Calu3 (cell line): ENCODE measurements around the gene GLDN. TPM values are rescaled to one million over a fixed set of nuclear protein-coding genes. Genes with fewer than 3 reads are reported as not detected.

Source experiments
- BruUV-seq: library from RNA; stranded (reverse); fragments of 400-500 nt; replicated peaks from 2 replicates; lab custom pipeline; 2021; lab: Mats Ljungman, UMichigan
- CTCF ChIA-PET: fragments of 300-600 bp; sonication (Branson Sonifier 250); formaldehyde crosslinking; loops from one replicate; lab custom pipeline; 2022; ENCODE audit warnings: antibody characterized with exemption; lab: Charles Lee
- DNase-seq: peaks from one replicate; pipeline ENCODE4 v3.0.0; 2022
- H3K27ac Mint-ChIP-seq: one replicate; pipeline ENCODE4 v1.8.0; 2022; ENCODE audit warnings: mixed read lengths; ENCODE audit not compliant: unreplicated experiment
- H3K27me3 Mint-ChIP-seq: one replicate; pipeline ENCODE4 v1.8.0; 2022; ENCODE audit warnings: mixed read lengths; ENCODE audit not compliant: unreplicated experiment
- H3K36me3 Mint-ChIP-seq: one replicate; pipeline ENCODE4 v1.8.0; 2022; ENCODE audit warnings: mild to moderate bottlenecking, moderate library complexity, mixed read lengths; ENCODE audit not compliant: insufficient read depth, unreplicated experiment
- H3K4me1 Mint-ChIP-seq: one replicate; pipeline ENCODE4 v1.8.0; 2022; ENCODE audit warnings: mild to moderate bottlenecking, low read depth, mixed read lengths; ENCODE audit not compliant: unreplicated experiment
- H3K4me3 Mint-ChIP-seq: one replicate; pipeline ENCODE4 v1.8.0; 2022; ENCODE audit warnings: mild to moderate bottlenecking, low read depth, moderate library complexity, mixed read lengths; ENCODE audit not compliant: unreplicated experiment
- H3K9me3 Mint-ChIP-seq: one replicate; pipeline ENCODE4 v1.8.0; 2022; ENCODE audit warnings: low read depth, mixed read lengths; ENCODE audit not compliant: unreplicated experiment
- intact Hi-C: fragments of 100-400 bp; cut with micrococcal nuclease; formaldehyde crosslinking; loops from one replicate; pipeline ENCODE4 v1.10.0; 2022; ENCODE audit not compliant: unreplicated experiment
- total RNA-seq: library from RNA; stranded (reverse); gene quantifications from 2 replicates; pipeline ENCODE4 v1.2.3, GENCODE V29; 2022
- TF ChIP-seq, protein P1 (sequence below): fragments of 200-600 bp; IDR thresholded peaks from one replicate; pipeline ENCODE4 v1.8.0; 2022; ENCODE audit warnings: antibody characterized with exemption; ENCODE audit not compliant: unreplicated experiment

GLDN gene
- total RNA-seq, 1 experiment from 2014 or later = not detected

DNA sequence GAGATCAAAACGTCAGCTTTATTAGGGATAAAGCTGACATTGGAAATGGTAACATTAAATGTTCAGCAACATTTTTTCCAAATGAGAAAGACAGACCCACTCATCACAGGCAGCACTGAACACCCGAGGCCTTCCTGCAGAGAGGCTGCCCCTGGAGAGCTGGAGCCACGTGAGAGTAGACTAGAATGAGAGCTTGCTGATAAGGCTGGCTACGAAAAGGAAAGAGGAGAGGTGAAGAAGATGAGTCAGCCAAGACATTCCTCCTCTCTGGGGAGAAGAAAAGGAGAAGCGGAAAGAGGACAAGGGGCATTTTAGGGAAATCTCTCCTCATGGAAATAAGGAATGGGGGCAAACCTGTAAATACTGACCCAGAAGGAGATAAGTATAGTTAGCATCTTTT lies 10.3 kb upstream of the GLDN start:
- intact Hi-C loops = no loop called here
- Mint-ChIP-seq H3K9me3 (no peaks in the 10 kb centered on the region), H3K27ac (no peak overlapping the region), H3K27me3 (peaks cover 9% of the 10 kb centered on the region), H3K4me3 (no peak overlapping the region), H3K4me1 (no peaks in the 10 kb centered on the region), H3K36me3 (no peaks in the 10 kb centered on the region)
- CTCF ChIA-PET = no interaction called here
- DNase-seq = no peak
- TF ChIP-seq, protein P1, sequence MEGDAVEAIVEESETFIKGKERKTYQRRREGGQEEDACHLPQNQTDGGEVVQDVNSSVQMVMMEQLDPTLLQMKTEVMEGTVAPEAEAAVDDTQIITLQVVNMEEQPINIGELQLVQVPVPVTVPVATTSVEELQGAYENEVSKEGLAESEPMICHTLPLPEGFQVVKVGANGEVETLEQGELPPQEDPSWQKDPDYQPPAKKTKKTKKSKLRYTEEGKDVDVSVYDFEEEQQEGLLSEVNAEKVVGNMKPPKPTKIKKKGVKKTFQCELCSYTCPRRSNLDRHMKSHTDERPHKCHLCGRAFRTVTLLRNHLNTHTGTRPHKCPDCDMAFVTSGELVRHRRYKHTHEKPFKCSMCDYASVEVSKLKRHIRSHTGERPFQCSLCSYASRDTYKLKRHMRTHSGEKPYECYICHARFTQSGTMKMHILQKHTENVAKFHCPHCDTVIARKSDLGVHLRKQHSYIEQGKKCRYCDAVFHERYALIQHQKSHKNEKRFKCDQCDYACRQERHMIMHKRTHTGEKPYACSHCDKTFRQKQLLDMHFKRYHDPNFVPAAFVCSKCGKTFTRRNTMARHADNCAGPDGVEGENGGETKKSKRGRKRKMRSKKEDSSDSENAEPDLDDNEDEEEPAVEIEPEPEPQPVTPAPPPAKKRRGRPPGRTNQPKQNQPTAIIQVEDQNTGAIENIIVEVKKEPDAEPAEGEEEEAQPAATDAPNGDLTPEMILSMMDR = no peak
- no TSS peak for BruUV-seq

- intact Hi-C loops = loop anchor here (1.0 kb wide), 1 partner anchor 30 kb away; no protein-coding TSS in a partner anchor
- no peak for DNase-seq
- TF ChIP-seq, protein P1 = no peak
Measured at GRCh38 chr15:51332206-51333147, 9.0 kb upstream of the GLDN start.

GRCh38 chr15:51333571-51333970 lies 7.9 kb upstream of the GLDN start:
- no peak for DNase-seq
- intact Hi-C loops = no loop called here
- H3K9me3 Mint-ChIP-seq = no peaks in the 10 kb centered on the region
- H3K36me3 Mint-ChIP-seq = no peaks in the 10 kb centered on the region
- no TSS peak for BruUV-seq
- peaks cover 30% of the 10 kb centered on the region for H3K27me3 Mint-ChIP-seq
- H3K4me3 Mint-ChIP-seq = no peak overlapping the region
- H3K4me1 Mint-ChIP-seq = no peaks in the 10 kb centered on the region
- TF ChIP-seq, protein P1 = no peak
- H3K27ac Mint-ChIP-seq = no peak overlapping the region
- CTCF ChIA-PET = no interaction called here

More at GRCh38 chr15:51332206-51333147, 9.0 kb upstream of the GLDN start:
- Mint-ChIP-seq H3K4me1 (no peaks in the 10 kb centered on the region), H3K27ac (no peak overlapping the region), H3K27me3 (peaks cover 19% of the 10 kb centered on the region), H3K9me3 (no peaks in the 10 kb centered on the region), H3K36me3 (no peaks in the 10 kb centered on the region), H3K4me3 (no peak overlapping the region)
- CTCF ChIA-PET = no interaction called here
- BruUV-seq = no TSS peak

DNA sequence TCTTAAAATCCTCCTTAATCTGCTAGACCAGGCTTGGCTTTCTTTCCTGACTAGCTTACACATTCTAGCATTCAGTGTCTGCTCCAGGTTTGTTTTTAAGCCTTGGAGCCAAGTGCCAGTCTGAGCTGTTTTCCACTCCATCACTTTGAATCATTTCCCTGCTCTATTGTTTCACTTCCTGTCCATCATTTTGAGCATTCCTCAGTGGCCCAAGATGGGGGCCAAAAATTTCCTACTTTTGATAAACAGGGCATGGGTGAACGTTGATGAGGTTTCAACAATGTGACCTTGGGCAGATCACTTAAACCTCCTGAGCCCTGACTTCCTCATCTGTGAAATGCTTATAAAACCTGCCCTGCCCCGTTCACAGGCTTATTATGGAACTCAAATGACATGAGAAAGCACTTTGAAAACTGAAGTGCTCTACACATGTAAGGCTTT lies 7.4 kb upstream of the GLDN start:
- intact Hi-C loops = no loop called here
- Mint-ChIP-seq H3K36me3 (no peaks in the 10 kb centered on the region), H3K27ac (no peak overlapping the region), H3K4me1 (no peaks in the 10 kb centered on the region), H3K9me3 (no peaks in the 10 kb centered on the region), H3K4me3 (no peak overlapping the region), H3K27me3 (peaks cover 35% of the 10 kb centered on the region)
- no peak for DNase-seq
- CTCF ChIA-PET = no interaction called here
- TF ChIP-seq, protein P1 = no peak
- no TSS peak for BruUV-seq
